ENCODE measurements around the gene MTHFD1L.

DNA sequence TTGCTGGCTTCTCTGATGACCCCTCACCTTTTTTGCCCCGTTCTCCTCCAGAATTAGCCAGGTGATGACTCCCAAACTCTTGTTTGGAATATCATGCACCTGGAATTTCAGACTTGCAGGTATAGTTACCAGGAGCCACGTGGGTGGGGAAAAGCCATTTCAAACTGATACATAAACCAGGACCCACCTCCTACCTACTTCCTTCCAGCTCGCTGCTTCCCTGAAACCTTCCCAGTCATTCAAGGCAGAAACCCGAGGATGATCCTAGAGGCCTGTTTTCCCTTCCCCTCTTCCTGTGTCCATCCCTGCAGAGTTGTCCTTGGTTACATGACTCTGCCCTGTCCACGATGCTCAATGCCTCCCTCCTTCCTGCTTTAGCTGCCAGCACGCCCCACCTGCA, 101.9 kb downstream of the MTHFD1L start:
- no peak for TF ChIP-seq ZFP30 (CRISPR knock-in tag; IDR thresholded peaks at IDR 0.05)
- TF ChIP-seq ARNTL (CRISPR knock-in tag; IDR thresholded peaks at IDR 0.05; ENCODE audit: borderline replicate concordance, low read depth), result no peak
- TF ChIP-seq, protein P1, sequence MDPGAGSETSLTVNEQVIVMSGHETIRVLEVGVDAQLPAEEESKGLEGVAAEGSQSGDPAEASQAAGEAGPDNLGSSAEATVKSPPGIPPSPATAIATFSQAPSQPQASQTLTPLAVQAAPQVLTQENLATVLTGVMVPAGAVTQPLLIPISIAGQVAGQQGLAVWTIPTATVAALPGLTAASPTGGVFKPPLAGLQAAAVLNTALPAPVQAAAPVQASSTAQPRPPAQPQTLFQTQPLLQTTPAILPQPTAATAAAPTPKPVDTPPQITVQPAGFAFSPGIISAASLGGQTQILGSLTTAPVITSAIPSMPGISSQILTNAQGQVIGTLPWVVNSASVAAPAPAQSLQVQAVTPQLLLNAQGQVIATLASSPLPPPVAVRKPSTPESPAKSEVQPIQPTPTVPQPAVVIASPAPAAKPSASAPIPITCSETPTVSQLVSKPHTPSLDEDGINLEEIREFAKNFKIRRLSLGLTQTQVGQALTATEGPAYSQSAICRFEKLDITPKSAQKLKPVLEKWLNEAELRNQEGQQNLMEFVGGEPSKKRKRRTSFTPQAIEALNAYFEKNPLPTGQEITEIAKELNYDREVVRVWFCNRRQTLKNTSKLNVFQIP (CRISPR knock-in tag; IDR thresholded peaks at IDR 0.05; ENCODE audit: borderline replicate concordance, low read depth), result no peak
- TF ChIP-seq CSRNP3 (CRISPR knock-in tag; IDR thresholded peaks at IDR 0.05), result no peak
- TF ChIP-seq, protein P2, sequence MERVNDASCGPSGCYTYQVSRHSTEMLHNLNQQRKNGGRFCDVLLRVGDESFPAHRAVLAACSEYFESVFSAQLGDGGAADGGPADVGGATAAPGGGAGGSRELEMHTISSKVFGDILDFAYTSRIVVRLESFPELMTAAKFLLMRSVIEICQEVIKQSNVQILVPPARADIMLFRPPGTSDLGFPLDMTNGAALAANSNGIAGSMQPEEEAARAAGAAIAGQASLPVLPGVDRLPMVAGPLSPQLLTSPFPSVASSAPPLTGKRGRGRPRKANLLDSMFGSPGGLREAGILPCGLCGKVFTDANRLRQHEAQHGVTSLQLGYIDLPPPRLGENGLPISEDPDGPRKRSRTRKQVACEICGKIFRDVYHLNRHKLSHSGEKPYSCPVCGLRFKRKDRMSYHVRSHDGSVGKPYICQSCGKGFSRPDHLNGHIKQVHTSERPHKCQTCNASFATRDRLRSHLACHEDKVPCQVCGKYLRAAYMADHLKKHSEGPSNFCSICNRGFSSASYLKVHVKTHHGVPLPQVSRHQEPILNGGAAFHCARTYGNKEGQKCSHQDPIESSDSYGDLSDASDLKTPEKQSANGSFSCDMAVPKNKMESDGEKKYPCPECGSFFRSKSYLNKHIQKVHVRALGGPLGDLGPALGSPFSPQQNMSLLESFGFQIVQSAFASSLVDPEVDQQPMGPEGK (CRISPR knock-in tag; IDR thresholded peaks at IDR 0.05; ENCODE audit: borderline replicate concordance), result no peak
- no peak for TF ChIP-seq ZNF8 (CRISPR knock-in tag; IDR thresholded peaks at IDR 0.05)
- TF ChIP-seq, protein P3, sequence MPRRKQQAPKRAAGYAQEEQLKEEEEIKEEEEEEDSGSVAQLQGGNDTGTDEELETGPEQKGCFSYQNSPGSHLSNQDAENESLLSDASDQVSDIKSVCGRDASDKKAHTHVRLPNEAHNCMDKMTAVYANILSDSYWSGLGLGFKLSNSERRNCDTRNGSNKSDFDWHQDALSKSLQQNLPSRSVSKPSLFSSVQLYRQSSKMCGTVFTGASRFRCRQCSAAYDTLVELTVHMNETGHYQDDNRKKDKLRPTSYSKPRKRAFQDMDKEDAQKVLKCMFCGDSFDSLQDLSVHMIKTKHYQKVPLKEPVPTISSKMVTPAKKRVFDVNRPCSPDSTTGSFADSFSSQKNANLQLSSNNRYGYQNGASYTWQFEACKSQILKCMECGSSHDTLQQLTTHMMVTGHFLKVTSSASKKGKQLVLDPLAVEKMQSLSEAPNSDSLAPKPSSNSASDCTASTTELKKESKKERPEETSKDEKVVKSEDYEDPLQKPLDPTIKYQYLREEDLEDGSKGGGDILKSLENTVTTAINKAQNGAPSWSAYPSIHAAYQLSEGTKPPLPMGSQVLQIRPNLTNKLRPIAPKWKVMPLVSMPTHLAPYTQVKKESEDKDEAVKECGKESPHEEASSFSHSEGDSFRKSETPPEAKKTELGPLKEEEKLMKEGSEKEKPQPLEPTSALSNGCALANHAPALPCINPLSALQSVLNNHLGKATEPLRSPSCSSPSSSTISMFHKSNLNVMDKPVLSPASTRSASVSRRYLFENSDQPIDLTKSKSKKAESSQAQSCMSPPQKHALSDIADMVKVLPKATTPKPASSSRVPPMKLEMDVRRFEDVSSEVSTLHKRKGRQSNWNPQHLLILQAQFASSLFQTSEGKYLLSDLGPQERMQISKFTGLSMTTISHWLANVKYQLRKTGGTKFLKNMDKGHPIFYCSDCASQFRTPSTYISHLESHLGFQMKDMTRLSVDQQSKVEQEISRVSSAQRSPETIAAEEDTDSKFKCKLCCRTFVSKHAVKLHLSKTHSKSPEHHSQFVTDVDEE (CRISPR knock-in tag; IDR thresholded peaks at IDR 0.05), result no peak
- TF ChIP-seq ZNF70 (CRISPR knock-in tag; IDR thresholded peaks at IDR 0.05), result no peak
- TF ChIP-seq ESRRG (CRISPR knock-in tag; IDR thresholded peaks at IDR 0.05), result no peak
- TF ChIP-seq, protein P4, sequence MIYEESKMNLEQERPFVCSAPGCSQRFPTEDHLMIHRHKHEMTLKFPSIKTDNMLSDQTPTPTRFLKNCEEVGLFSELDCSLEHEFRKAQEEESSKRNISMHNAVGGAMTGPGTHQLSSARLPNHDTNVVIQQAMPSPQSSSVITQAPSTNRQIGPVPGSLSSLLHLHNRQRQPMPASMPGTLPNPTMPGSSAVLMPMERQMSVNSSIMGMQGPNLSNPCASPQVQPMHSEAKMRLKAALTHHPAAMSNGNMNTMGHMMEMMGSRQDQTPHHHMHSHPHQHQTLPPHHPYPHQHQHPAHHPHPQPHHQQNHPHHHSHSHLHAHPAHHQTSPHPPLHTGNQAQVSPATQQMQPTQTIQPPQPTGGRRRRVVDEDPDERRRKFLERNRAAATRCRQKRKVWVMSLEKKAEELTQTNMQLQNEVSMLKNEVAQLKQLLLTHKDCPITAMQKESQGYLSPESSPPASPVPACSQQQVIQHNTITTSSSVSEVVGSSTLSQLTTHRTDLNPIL (CRISPR knock-in tag; IDR thresholded peaks at IDR 0.05; ENCODE audit: low read depth), result no peak
- TF ChIP-seq OSR1 (CRISPR knock-in tag; IDR thresholded peaks at IDR 0.05), result no peak
- TF ChIP-seq RARB (CRISPR knock-in tag; IDR thresholded peaks at IDR 0.05), result no peak
- TF ChIP-seq ZFP3 (CRISPR knock-in tag; IDR thresholded peaks at IDR 0.05), result no peak

Data from SK-N-SH treated with all-trans-retinoic acid at 6 μM for 48 hours (cell line).